Right lobe of liver (tissue), 4 donors: ENCODE measurements around the gene PPP1R14C.

Source experiments
- CTCF ChIP-seq, 4 donors: fragments of 200-600 bp in 3 of 4; fragments of 450-650 bp in 1 of 4; IDR thresholded peaks; one replicate each; pipeline versions ENCODE4 v1.5.1 to v1.8.0; 2016 to 2022; ENCODE audit warnings: antibody characterized with exemption in 4 of 4, mild to moderate bottlenecking in 2 of 4
- POLR2A ChIP-seq: fragments of 450-650 bp; IDR thresholded peaks from one replicate; pipeline ENCODE4 v1.6.1; 2017; ENCODE audit warnings: antibody characterized with exemption, mild to moderate bottlenecking
- donor health status: DM: no; HTN: no; CAD: no.
- donor health status: DM: no; HTN: no; CAD: no.
- donor health status: DM: no; HTN: yes; CAD: no.

GRCh38 chr6:150227281-150227680 lies 84.4 kb downstream of the PPP1R14C start:
- TF ChIP-seq CTCF (IDR thresholded peaks at IDR 0.05) (no peak), POLR2A (no peak)
